NCI-H2171 treated with DMSO at 0.1 percent for 48 hours (cell line): ENCODE results near the gene BCR.
"Not testable (repeated sequence)": the region's sequence is repeated elsewhere in the genome, so short reads cannot be mapped to it uniquely, and the experiment has no call there.

ENCODE experiments used
- DNase-seq: peaks from one replicate; lab custom pipeline; 2025; lab: John Stamatoyannopoulos, UW

The BCR gene

DNA sequence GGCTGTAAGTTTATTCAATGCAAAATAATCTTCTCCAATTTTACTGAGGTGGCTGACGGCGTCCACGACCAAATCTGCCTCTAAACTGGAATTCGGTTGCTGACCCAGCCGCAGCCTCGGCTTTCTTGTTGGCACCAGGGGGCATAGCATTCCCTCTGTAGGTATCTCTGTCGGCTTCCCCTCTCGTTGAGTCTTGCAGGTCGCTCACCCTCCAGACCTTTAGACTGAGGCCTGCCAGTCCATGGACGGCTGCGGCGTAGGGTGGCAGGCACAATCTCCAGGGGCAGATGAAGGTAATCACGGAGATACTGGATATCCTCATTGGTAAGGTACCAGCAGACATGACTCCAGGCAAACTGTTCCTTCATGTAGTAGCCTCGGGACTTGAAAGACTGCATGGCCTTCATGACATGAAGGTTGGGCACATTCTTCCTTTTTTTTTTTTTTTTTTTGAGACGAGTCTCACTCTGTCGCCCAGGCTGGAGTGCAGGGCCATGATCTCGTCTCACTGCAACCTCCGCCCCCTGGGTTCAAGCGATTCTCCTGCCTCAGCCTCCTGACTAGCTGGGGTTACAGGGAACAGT is 142.3 kb downstream of the BCR start:
- DNase-seq: not testable (repeated sequence)

DNA sequence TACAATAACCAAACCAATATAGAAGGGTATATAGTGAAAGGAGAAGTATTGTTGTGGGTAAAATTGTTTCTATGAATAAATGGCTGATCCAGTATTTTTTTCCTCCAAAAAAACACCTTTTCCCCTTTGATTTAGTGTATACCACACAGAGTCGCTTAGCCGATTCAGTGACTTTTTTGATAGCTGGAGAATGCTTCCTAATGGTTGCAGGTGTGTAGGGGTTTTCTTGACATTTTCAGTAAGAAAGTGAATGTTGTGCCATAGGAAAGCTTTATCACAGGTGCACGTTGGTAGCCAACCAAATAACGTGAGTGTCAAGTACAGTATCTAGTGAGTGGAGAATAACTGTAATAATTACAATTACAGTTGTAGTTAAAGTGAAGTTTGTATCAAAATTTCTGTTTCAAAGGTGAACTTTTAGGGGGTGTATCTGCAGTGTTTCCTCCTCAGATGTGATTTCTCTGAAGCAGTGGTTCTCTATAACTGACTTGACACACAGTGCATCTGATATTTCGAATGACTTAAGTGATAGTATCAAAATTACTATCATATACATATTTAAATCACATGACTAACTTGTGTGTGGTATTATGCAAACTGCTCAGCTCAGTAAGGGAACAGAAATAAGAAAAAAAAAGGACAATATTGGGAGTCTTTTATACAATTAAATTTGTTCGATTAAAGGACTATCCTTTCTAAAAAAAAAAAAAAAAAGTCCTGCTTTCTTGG is 143.8 kb downstream of the BCR start:
- not testable (repeated sequence) for DNase-seq

DNA sequence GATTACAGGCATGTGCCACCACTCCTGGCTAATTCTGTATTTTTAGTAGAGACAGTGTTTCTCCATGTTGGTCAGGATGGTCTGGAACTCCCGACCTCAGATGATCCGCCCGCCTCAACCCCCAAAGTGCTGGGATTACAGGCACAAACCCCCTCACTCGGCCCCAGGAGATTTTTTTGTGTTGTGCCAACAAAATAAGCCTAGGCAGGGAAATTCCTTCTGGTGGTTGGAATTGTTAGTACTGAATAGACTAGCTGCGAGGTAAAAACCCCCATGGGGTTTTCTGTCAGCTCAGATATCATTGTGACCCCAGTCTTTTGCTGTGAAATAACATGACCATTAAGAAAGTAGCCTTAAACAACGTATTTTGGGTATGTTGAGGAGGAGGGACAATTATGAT is 144.9 kb downstream of the BCR start:
- DNase-seq: no peak

DNA sequence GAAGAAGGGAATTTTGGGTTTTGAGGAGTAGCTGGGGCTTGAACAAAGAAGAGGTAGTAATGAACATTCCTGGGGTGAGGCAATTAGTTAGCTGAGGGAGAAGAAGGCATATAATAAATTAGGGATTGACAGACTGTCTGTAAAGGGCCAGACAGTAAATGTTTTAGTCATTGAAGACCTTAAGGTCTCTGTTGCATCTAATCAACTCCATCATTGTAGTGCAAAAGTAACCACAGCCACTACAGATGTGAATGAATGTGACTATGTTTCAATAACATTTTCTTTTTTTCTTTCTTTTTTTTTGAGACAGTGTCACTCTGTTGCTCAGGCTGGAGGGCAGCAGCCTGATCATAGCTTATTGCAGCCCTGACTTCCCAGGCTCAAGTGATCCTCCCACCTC is 153.5 kb downstream of the BCR start:
- DNase-seq: not testable (repeated sequence)

DNA sequence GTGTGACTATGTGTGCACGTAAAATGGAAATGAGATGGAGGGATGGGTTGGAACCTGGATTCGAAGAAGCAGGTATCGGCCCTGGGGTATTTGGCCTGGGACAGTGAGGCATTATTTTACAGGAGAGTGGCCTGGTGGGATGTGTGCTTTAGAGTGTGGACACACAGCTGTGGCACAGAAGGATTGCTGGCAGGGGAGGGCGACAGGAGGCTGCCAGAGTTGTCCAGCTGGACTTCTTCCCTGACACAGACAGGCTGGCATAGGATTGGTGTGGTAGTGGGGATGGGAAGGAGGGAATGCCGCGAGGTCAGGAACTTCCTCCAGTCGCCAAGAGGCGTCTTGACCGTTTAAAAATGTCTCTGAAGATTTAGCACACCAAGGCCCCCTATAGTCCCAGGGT is 157.4 kb downstream of the BCR start:
- not testable (repeated sequence) for DNase-seq

DNA sequence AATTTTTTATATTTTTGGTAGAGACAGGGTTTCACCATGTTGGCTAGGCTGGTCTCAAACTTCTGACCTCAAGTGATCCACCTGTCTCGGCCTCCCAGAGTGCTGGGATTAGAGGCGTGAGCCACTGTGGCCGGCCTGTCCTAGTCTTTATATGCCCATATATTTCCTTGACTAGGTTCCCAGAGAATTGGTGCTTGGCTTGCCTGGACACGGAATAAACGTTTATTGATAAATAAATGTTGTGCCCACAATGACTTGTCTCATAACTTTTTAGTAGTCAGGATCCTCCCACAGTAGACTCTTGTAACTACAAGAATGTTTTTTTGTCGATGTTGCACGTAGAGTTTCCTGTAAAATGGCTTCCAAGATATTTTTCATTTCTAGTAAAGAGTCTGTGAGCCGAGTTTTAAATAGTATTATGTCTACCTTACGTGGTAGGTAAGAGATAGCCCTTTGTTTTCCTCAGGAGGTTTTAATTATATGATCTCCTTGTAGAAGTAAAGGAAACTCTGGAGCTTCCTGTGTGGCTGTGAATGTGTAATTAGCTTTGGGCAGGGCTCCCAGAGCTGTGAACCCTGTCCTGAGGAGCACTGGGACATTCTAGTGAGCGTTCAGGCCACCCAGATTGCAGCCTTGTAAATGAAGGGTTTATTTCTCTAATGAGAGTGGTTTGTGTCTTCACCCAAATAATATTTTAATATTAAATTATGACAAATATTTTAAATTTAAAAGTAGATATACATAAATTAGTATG is 161.8 kb downstream of the BCR start:
- not testable (repeated sequence) for DNase-seq

DNA sequence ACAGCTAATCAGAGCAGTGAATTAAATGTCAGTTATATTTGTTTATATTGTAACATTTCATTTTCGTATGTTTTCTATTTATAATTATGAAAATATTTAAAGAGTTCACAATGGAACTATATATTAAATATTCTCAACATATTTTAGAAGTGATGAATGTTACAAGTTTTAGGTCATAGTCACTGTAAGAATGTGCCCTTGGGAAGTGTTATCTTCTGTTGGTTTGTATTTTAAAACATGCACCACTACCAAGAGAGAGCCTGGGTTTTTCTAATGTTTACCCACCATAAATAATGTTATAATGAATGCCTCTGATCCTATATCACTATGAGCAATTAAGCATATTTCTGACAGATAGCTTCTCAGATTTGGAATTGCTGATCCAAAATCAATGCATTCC is 171.0 kb downstream of the BCR start:
- DNase-seq: no peak

DNA sequence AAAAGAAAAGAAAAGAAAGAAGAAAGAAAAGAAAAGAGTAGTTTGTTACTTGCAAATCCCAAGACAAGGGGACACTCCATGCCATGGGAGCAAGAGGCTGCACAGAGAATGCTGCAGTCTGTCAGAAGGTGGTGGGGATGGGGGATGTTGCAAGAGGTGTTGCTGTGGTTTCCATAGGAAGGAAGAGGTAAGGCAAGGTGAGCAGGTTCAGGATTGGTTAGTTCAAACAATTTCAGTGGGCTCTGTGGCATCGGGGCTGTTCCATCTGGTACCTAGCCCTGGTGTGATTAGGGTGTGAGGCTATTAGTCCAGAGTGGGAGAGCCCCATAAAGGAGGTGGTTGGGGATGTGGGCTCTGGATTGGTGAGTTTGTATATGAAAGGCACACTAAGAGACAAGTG is 172.7 kb downstream of the BCR start:
- no peak for DNase-seq

DNA sequence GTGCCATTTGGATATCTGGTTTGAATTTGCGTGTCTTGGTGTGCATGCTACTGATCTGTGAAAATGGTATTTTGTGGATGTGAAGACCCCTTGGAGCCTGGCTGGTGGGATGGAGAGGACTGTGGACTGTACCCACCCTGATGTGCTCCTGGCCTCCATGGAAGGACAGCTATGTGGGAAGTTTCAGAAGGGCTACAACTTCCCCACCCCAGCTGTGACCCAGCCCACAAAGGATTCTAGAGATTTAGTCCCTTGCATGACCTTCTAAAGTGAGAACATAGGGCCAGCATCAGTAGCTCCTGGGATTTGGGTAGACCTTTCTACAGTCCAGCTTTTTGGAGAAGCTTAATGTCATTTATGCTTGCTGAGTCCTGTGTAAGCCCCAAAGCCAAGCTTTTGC is 173.4 kb downstream of the BCR start:
- no peak for DNase-seq

DNA sequence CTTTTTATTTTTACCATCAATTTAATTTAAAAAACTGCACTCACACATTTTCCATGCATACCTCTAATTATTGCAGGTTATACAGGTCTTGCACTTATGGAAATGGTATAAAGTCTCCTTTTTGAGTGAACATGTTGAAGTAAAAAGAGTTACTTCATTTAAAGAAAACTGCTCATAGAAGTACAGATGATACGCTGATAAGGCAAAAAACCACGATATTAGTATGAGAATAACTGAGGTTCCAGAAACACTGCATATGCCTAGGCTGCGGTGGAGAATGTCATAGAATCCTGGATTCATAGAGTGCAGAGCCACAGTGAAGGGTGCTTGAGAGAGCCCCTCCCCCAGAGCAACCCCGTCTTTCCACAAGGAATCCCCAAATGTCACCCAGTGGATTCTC is 175.8 kb downstream of the BCR start:
- no peak for DNase-seq

DNA sequence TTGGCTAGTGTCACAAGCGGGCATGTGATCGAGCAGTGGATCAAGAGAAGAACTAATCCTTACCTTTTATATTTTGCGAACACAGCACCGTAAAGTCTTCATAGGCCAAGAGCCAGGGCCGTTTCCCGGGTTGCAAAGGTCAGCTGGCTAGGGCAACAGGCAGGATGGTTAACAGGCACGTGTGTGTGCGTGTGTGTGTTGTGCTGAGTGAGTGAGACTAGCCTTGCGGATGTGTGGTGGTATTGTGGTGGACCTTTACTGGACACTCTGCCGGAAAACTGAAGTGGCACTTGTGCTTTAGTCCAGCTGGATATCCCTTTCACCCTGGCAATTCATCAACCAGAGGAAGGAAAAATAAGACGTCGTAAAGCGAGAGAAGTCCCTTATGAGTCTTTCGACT is 176.7 kb downstream of the BCR start:
- DNase-seq: no peak

DNA sequence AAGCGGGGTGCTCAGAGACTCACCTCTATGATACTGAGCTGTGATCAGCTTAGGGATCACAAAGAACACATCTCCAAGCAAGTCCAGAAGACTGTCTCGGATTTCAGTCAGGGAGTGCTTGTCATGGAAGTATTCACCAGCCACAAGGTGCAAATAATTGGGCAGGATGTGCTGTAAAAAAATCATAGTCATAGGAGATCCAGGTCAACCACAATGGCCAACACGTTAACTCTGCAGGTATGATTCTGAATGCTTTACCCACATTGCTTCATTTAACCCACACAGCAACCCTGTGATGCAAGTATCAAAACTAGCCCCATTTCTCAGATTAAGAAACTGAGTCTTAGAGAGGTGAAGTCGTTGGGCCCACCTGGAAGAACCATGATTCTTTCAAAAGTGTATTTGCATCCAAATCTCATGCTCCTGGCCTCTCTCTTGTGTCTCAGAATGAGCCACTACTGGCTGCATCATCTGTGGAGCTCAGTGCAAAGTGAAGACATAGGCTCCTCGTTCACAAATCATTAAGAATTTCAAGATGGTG is 179.3 kb downstream of the BCR start:
- no peak for DNase-seq

DNA sequence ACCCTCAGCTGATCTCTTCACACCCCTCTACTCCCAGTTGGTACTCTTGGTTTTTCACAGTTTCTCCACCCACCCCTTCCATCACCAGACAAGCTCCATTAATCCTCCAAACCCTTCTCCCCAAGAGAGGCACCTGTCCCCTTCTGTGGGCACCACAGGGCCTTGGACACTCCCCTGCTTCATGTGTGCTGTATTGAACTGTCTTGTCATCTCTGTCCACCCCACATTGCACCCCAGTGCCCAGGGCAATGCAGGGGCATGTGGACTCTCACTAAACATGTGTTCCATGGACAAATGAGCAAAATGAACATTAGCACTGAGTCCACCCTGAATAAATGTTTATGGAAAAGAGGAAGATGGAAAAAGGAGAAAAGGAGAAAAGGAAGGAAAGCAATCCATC is 181.4 kb downstream of the BCR start:
- no peak for DNase-seq

DNA sequence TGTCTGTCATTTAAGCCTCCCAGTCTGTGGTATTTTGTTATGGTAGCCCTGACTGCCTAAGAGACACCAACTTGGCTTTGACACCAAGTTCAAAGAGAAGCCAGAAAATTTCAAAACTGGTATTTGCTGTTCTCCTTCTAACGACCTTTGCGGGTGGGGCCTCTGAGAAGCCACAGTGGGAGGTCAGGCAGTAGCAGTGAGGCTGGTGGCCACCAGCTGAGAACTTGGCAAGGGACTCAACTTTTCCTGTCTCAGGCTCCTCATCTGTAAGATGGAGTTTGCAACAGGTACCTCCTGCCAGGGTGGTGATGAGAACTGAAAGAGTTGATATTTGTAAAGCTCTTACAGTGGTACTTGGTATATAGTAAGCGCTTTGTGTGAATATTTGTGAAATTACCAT is 183.4 kb downstream of the BCR start:
- DNase-seq: no peak

DNA sequence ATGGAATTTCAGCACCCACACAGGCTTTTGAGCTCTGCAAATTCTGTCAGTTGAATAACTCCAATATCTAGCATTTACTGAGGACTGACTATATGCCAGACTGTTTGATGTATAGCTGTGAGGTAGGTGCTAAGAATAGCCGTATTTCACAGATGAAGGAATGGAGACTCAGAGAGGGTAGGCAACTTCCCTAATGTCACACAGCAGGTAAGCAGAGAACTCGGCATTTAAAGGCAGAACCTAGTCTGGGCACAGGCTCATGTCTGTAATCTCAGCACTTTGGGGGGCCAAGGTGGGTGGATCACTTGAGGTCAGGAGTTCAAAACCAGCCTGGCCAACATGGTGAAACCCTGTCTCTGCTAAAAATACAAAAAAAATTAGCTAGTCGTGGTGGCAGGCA is 184.1 kb downstream of the BCR start:
- DNase-seq: no peak

DNA sequence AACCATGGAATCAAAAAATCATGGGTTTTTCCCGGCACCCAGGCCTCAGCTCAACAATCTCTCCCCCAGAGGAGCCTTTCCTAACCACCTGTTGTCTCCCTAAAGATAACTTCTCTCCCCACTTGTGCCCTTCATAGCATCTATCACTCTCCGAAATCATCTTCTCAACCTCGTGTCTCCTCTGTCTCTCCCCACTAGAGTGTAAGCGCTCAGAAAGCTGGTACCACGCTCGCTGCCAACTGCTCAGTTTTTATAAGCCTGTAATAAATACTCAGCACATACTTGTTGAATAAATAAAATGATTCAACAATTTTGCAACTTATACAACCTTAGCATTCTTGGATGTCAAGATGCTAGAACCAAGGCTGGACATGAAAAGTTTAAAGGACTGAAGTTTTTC is 185.2 kb downstream of the BCR start:
- no peak for DNase-seq

DNA sequence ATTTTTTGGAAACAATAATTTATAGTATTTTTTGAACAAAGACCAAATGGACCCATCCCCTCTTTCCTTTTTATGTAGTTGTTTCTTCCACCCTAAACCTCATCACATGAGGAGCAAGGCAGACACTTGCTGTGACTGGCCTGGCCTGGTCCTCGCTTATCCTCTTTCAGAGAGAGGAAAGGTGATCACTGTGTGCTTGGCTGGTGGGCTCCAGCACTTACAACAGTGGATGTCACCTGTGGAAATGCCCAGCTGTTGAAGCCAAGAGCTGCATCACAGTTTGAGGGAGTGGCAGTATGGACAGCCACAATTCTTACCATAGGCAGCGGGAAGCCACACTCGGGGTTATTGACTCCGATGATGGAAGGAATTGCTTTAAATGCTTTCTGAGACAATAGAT is 185.7 kb downstream of the BCR start:
- no peak for DNase-seq

DNA sequence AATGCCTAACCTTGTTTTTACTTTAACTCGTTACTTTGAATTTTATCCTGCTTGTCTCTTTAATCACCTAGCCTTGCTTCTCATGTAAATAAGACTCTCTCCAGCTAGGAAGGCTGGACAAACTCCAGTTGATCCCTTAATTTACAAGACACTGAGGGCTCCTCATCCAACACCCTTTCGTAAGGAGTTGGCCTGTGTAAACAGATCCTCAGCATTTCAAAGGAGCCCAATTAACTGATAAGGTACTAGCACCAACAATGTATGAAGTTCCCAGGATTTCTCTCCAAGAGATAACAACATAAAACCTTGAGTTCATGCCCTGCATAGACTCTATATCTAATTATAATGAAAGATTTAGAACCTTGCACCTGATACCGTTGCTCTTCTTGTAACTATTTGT is 186.9 kb downstream of the BCR start:
- not testable (repeated sequence) for DNase-seq
